ENCODE data around the gene UBL3. TPM values are rescaled to one million over a fixed set of nuclear protein-coding genes. Genes with fewer than 3 reads are reported as not detected.

The UBL3 gene
- total RNA-seq, 4 donors from 2014 or later, result 52.9 to 78.2 (median 58.9) TPM

DNA sequence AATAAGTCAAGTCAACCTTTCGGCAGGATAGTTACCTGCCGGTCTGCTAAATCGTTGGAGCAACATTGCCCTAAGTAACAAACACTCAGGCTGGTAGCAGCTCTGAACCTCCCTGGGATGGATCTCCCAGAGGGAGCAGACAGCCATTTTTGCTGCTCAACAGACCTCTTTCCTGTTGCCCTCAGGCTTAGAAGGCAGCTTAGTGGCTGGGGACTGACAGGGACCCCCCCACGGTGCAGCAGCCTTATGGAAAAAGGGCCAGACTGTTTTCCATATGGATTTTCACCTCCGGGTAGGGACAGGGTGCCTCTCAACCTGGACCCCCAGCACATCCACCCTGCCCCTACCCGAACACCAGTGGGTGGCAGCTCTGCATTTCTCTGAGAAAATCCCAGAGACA is 49.7 kb downstream of the UBL3 start:
- WGBS, 2 donors, result 80 to 92% methylated on average over 6 of the region's 6 CpGs
- intact Hi-C loops (cut with DNase I; ENCODE audit: low total_unique reads), result no loop called here

DNA sequence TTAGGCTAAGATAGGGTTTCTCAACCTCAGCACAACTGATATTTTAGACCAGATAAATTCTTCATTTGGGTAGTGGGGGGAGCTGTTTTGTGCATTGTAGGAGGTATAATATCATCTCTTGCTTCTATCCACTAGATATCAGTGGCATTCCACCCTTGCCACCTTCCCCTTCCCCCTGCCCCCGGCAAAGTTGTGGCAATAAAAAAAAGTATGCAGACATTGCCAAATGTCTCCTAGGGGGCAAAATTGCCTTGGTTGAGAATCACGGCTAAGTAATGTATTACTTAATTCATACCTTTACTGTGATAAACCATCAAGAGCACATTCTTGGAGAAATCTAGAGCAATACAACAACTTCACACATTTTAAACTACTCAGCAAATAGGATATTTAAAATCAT is 51.4 kb downstream of the UBL3 start:
- TF ChIP-seq, protein P1, sequence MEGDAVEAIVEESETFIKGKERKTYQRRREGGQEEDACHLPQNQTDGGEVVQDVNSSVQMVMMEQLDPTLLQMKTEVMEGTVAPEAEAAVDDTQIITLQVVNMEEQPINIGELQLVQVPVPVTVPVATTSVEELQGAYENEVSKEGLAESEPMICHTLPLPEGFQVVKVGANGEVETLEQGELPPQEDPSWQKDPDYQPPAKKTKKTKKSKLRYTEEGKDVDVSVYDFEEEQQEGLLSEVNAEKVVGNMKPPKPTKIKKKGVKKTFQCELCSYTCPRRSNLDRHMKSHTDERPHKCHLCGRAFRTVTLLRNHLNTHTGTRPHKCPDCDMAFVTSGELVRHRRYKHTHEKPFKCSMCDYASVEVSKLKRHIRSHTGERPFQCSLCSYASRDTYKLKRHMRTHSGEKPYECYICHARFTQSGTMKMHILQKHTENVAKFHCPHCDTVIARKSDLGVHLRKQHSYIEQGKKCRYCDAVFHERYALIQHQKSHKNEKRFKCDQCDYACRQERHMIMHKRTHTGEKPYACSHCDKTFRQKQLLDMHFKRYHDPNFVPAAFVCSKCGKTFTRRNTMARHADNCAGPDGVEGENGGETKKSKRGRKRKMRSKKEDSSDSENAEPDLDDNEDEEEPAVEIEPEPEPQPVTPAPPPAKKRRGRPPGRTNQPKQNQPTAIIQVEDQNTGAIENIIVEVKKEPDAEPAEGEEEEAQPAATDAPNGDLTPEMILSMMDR (IDR thresholded peaks at IDR 0.05), result no peak
- no peak for TF ChIP-seq POLR2A (IDR thresholded peaks at IDR 0.05)
- no peak overlapping the region for H3K4me3 ChIP-seq (ENCODE audit: low read depth, poor library complexity, severe bottlenecking)
- WGBS, 2 donors, result 72 to 73% methylated on average over 2 of the region's 2 CpGs
- intact Hi-C loops (cut with DNase I; ENCODE audit: low total_unique reads), result no loop called here
- no peak for DNase-seq (ENCODE audit: low spot score in 2 of 2)

More for the DNA sequence above, 49.7 kb downstream of the UBL3 start:
- DNase-seq (ENCODE audit: low spot score in 2 of 2), result no peak
- TF ChIP-seq POLR2A (IDR thresholded peaks at IDR 0.05), result no peak
- TF ChIP-seq, protein P1 (IDR thresholded peaks at IDR 0.05), result no peak
- H3K4me3 ChIP-seq (ENCODE audit: low read depth, poor library complexity, severe bottlenecking), result no peak overlapping the region

GRCh38 chr13:29791997-29792780 is 58.2 kb downstream of the UBL3 start:
- DNase-seq (ENCODE audit: low spot score in 2 of 2), result no peak
- WGBS, 2 donors, result 84 to 85% methylated on average over 5 of the region's 5 CpGs
- intact Hi-C loops (cut with DNase I; ENCODE audit: low total_unique reads), result no loop called here
- TF ChIP-seq, protein P1 (IDR thresholded peaks at IDR 0.05), result no peak
- no peak for TF ChIP-seq POLR2A (IDR thresholded peaks at IDR 0.05)
- no peak overlapping the region for H3K4me3 ChIP-seq (ENCODE audit: low read depth, poor library complexity, severe bottlenecking)

DNA sequence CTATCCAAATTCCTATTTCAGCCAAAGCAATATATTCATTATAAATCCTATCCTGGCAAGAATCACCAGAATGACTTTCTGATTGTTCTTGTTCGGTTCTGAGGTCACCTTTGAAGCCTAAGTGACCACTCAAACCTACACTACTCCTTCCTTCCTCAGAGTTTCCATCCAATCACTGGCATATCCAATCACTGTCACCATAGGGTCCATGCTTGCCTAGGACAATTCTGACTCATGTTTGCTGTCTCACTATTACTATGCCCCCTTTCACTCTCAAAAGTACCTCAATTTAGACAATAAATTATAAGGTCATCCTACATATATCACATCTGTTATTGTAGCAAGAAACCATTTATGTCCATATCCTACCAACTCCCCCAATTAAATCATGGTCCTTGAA is 58.9 kb downstream of the UBL3 start:
- no peak overlapping the region for H3K4me3 ChIP-seq (ENCODE audit: low read depth, poor library complexity, severe bottlenecking)
- TF ChIP-seq POLR2A (IDR thresholded peaks at IDR 0.05), result no peak
- TF ChIP-seq, protein P1 (IDR thresholded peaks at IDR 0.05), result no peak
- 75 to 82% methylated on average over 1 of the region's 1 CpG for WGBS, 2 donors
- intact Hi-C loops (cut with DNase I; ENCODE audit: low total_unique reads), result no loop called here
- no peak for DNase-seq (ENCODE audit: low spot score in 2 of 2)

DNA sequence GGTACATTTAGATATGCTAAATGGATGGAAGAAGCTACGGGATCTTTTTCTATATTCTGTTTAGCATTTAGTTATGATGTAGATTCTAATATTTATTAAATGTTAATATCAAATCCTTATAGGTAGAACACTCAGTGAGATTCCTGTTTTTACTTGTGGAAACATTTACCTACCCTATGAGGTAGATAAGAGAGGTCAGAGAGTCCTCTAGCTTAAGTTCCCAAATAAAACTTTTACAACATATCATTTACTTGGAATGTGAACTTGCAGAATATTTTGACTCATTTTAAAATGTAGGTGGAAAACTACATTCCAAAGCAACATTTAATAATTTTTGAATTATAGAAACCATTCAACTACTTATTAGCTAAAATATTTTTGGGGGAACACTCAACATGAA is 63.7 kb downstream of the UBL3 start:
- WGBS, 2 donors, result 92 to 93% methylated on average over 1 of the region's 1 CpG
- intact Hi-C loops (cut with DNase I; ENCODE audit: low total_unique reads), result no loop called here
- H3K4me3 ChIP-seq (ENCODE audit: low read depth, poor library complexity, severe bottlenecking), result no peak overlapping the region
- TF ChIP-seq, protein P1 (IDR thresholded peaks at IDR 0.05), result no peak
- no peak for DNase-seq (ENCODE audit: low spot score in 2 of 2)

GRCh38 chr13:29785978-29786377 is 64.4 kb downstream of the UBL3 start:
- no peak overlapping the region for H3K4me3 ChIP-seq (ENCODE audit: low read depth, poor library complexity, severe bottlenecking)
- TF ChIP-seq, protein P1 (IDR thresholded peaks at IDR 0.05), result no peak
- no peak for TF ChIP-seq POLR2A (IDR thresholded peaks at IDR 0.05)
- intact Hi-C loops (cut with DNase I; ENCODE audit: low total_unique reads), result no loop called here
- no peak for DNase-seq (ENCODE audit: low spot score in 2 of 2)
